Peyer's patch (tissue), 4 donors: ENCODE data around the gene BANP.
"Not testable (repeated sequence)": the region's sequence is repeated elsewhere in the genome, so short reads cannot be mapped to it uniquely, and the experiment has no call there.

Experiments used
- POLR2A ChIP-seq, 2 donors: fragments of 450-650 bp; IDR thresholded peaks; one replicate each; pipeline ENCODE4 v1.5.1; 2017; ENCODE audit warnings: antibody characterized with exemption in 2 of 2, mild to moderate bottlenecking in 2 of 2, moderate library complexity in 2 of 2
- TF ChIP-seq, protein P1 (sequence below), 6 experiments: fragments of 450-650 bp in 4 of 6; fragments of 200-600 bp in 2 of 6; sonication (generic) in 1 of 6; IDR thresholded peaks; one replicate each; pipeline ENCODE4 v1.5.1; 2017 to 2019; ENCODE audit warnings: antibody characterized with exemption in 6 of 6, mild to moderate bottlenecking in 3 of 6, moderate library complexity in 1 of 6

DNA sequence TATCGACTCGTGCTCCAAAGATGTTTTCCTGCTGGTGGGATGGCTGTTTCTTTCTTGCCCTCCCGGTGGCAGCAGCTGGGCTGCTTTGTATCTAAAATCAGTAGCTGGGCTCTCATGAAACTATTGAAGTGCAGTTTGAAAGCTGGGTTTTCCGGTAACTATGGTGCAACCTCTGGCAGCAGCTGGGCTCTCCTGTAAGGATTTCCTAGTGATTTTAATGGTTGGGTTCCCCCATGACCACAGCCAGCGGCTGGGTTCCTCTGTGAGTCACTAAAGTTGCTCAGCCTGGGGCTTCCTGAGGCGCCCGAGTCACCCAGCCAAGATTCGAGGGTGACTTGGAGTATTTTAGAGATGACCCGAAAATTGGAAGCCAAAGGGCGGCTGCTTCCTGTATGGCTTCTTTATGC lies 73.9 kb downstream of the BANP start:
- TF ChIP-seq, protein P1, sequence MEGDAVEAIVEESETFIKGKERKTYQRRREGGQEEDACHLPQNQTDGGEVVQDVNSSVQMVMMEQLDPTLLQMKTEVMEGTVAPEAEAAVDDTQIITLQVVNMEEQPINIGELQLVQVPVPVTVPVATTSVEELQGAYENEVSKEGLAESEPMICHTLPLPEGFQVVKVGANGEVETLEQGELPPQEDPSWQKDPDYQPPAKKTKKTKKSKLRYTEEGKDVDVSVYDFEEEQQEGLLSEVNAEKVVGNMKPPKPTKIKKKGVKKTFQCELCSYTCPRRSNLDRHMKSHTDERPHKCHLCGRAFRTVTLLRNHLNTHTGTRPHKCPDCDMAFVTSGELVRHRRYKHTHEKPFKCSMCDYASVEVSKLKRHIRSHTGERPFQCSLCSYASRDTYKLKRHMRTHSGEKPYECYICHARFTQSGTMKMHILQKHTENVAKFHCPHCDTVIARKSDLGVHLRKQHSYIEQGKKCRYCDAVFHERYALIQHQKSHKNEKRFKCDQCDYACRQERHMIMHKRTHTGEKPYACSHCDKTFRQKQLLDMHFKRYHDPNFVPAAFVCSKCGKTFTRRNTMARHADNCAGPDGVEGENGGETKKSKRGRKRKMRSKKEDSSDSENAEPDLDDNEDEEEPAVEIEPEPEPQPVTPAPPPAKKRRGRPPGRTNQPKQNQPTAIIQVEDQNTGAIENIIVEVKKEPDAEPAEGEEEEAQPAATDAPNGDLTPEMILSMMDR (IDR thresholded peaks at IDR 0.05): not testable (repeated sequence)
- TF ChIP-seq POLR2A (IDR thresholded peaks at IDR 0.05): not testable (repeated sequence)
